Stimulated activated CD4-positive, alpha-beta T cell treated with anti-CD3 and anti-CD28 coated beads, Interleukin-2, amount 100 ng/mL, for 48 hours (primary cell): ENCODE data around the gene DHRS12.

ENCODE experiments used
- DNase-seq, 2 donors: peaks; one replicate each; pipeline ENCODE4 v3.0.0-alpha.2; 2020

DHRS12 gene

DNA sequence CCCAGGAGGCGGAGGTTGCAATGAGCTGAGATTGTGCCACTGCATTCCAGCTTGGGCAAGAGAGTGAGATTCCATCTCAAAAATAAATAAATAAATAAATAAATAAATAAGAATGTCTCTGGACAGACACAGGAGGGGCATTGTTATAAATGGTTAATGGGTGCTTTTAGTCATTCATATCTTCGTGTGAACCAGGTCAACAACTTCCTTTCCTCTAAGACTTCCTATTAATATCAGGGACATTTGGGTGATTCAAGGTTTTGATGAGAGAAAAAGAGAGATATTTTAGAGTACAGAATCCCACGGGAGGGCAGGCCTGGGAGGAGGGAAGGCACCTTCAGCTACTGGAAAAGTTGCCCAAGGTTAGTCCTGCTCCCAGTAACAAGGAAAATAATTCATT is 23.9 kb downstream of the DHRS12 start:
- DNase-seq = no peak

DNA sequence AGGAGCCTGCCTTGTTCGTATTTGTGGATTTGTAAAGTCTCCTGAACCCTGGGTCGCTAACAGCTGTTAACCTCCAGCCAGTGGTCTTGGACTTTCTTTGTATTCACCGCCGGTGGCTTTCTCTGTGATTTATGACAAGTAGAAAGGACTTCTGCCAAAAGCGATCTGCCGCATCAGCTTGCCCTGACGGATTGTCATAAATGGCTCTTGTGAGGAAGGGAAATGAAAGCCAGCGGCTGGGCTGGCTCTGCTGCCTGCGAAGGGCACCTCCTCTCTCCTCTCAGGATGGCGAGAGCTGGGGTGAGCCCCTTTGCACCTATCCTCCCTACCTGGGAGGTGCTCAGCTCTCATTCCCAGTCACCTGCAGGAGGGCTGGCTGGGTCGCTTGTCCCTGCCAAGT is 25.6 kb downstream of the DHRS12 start:
- no peak for DNase-seq

DNA sequence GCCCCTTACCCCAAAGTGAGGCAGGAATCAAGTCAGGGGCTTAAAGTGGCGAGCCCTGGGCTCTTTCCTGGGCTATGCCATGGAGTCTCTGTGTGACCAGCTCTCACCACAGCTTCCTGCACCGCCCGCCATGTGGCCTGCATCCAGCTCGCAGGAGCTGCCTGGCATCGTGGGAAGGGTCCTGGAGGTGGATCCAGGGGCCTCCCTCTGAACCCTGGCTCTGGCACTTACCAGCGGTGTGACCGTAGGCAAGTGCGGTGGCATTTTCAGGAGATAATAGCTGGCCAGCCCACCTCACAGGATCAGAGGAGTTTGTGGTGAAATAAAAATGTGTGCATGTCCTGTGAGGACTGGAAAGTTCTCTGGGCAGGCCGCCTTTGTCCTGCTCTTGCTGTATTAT is 26.0 kb downstream of the DHRS12 start:
- DNase-seq = no peak

DNA sequence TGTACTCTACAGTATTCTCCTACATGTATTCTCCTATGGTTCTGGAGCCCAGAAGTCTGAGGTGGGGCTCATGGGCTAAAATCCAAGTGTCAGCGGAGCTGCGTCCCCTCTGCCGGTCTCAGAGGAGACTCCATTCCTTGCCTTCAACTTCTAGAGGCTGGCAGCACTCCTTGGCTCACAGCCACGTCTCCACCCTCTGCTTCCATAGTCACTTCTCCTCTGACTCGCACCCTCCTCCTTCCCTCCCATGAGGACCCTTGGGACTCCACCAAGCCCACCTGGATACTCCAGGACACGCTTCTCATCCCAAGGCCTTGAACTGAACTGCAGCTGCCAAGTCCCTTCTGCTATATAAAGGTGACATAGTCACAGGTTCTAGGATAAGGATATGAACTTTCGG is 27.8 kb downstream of the DHRS12 start:
- DNase-seq = no peak

DNA sequence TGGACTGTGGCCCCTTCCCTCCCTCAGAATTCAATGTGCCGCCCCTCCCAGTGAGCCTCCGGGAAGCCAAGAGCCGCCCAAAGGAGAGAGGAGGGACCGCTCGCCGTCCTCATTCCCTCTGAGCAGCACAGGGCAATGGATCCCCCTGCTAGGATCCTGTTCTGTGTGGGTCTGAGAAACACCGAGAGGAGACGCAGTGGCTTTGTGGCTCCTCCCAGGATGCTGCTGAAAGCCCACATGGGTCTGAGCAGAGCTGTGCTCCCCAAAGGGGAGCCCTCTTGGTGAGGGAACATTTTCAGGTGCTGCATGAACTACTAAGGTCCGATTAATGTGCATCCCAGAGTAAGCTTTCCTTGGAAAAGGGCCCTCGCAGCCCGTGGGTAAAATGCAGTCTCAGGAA is 30.4 kb downstream of the DHRS12 start:
- DNase-seq = no peak

DNA sequence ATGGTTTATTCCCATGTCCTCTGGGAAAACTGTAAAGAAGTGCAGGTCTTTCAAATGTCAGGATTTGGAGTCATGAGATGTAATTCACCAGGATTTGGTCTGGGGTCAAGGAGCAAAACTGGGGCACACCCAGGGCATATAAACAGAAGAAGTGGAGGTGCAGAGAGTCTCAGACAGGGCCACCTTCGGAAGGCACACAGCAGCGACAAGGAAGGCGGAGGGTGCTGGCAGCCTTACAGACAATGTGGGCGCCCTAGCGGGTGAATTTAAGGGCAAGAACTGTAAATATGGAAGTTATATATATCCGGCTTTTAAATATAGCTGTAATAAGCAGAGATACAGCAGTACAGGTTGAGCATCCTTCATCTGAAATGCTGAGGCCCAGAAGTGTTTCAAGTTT is 31.2 kb downstream of the DHRS12 start:
- no peak for DNase-seq

DNA sequence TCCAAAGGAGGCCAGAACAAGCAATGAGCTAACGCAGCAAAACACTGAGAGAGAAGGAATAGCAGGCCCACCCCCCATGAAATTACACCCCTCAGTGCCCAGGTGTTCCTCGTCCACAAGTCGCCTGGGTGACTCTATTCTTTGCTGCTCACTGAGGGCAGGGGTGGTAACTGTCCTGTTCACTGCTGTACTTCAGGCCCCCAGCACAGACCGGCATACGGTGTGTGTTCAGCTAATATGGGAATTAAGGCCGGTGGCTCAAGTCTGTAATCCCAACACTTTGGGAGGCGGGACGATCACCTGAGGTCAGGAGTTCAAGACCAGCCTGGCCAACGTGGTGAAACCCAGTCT is 31.9 kb downstream of the DHRS12 start:
- DNase-seq = no peak

DNA sequence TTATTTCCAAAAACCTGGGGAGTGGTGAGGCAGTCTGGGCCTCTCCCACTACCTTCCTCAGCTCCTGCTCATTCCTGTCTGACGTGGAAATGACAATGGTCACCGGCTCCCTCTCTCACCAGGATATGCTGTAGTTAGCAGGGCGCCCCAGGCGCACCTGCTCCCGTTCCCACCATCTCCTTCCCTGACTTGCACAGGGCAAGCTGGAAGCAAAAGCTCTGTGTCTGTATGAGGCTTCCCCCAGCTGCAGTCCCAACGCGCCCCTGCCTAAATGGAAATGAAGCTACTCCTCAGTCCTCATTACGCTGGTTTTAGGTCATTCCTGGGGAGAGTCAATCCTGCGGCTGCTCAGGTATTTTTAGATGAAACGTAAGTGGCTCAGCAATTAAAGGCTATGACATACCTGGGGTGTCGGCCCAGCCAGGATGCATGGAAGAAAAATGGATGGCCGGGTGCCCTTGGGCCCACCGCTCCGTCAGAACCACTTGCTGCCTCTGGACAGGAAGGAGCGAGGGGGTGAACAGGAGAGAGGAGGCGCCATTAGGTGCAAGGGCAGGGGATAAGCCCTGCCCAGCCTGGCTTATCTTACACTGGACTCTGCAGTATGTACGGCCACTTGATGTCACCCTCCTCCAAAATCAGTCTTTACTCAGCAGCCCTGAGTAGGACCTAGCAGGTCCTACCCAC is 32.4 kb downstream of the DHRS12 start:
- no peak for DNase-seq

DNA sequence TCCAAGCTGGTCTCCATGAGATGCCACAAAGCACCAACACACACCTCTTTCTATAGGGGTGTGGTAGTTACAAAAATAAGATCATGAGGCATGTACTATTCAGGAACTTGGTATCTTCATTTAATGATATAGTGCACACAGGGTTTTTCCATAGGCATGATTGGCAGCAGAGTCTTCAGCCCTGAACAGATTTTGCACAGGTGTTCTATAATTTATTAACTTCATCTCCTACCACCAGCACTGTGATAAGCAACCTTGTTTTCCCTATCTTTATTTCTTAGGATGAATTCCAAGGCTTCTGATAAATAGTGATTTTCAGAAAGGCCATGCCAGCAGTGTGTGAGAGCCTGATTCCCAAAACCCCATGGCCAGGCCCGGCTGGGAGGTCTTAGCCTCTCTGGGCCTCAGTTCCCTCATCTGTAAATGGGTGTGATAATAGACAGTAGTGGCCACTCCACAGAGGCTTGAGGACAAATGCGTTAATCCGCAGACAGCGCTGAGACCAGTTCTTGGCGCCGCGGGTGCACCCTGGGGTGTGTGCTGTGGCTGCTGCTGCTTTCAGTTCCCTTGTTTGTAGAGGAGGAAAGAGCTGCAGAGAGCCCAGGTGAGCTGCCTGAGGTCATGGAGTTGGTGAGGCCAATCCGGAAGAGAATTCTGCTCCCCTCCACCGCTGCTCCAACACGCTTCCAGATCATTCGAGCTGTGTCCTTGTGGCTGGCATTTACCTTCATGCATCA is 33.1 kb downstream of the DHRS12 start:
- DNase-seq = no peak

DNA sequence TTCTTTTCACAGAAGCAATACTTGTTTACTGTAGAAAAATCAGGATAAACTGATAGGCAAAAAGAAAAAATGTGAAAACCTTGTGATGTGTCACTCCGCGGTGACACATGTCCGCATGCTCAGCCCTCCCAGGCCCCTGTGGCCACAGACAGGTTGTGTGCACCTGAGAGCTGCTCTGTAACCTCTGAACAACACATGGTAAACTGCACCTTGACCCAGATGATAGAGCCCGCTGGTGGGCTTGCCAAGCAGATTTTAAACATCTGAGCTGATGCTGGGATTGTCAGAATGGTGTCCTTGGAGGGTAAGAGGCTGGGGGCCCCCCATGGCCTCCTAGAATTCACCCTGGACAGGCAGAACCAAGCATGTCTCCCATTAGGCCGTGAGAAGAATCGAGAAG is 33.8 kb downstream of the DHRS12 start:
- DNase-seq = no peak

DNA sequence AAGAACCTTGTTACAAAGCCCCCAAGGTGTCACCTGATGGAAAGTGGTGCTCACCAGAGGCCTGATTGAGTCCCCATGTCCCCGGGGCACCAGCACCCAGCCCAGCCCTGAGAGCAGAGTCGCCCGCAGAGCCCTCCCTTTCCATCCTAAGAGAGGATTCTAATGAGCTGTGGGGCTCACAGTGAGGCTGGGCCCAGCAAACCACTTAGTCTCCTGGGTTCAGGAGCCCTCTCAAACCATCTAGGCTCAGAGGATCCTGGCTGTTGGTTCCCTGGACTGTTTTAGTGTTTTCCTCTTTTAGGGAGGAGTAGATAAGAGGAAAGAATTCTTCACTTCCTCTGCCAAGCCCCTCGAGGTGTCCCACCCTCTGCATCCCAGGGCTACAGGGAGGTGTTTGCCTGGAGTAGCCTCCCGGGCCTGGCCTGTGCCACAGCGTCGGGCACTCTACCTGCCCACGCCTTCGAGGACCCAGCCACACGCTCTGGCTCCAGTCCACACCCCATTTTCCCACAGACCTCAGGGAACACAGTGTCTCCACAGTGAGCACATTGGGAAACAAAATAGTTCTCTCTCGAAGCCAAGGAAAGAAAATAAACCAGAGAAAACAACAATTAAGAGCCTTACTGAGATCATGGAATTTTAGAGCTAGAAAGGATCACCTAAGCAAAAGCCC is 34.4 kb downstream of the DHRS12 start:
- DNase-seq = no peak

DNA sequence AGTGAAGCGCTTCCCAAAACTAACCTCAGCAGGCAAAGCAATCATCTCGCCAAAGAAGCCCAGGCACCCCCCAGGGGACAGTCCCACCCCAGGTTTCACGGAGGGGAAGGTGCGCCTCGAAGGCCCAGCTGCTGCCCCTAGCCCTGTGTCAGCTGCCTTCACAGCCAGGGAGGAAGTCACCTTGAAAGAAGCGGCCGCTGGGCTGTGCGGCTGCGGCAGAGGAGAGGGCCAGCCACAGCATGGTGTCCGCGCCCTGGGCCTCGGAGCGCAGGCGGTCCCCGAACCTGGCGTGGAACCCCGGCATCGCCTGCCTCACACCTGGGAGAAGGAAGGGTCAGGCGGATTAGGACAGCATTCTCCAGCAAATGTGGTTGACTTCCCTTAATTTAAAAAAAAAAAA is 35.0 kb downstream of the DHRS12 start:
- DNase-seq = no peak

DNA sequence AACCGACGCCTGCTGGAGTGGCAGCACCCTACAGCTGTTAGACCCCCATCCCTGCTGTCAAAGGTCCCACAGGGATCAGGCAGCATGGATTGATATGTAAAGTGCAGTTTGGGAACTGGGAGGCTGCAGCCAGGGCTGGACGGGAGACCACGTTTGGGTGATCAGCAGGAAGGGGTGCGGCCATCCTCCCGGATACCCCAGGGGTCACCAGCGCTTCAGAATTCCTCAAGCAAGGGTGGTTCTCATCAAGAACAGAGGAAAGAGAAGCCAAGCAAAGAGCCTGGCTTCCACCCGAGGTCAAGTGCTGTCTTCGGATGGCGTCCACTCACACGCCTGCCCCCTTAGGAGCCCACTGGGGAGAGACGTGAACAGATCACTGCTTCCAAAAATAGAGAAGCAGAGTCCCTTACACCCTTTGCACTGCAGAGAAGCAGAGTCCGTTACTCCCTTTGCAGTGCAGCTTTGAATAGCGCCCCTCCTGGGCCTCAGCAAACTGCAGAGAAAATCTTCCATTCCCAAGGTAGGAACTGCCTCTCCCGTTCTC is 35.5 kb downstream of the DHRS12 start:
- no peak for DNase-seq

DNA sequence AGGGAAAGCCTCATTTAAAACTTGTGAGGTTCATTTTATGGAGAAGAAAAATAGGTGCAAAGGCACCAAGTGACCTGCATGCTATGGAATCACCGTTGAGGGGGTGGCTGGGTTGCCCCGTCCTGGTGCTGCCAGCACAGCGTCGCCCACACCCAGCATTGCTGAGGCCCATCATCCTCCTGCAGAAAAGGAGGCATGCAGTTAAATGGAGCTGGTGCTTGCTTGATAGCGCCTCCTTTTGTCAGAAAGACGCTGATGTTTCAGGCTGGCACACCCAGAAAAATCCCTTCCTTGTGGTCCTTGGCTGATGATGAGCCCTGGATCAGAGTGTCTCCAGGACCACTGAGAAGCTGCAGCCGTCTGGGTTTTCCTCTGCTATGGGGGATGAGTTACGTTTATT is 36.9 kb downstream of the DHRS12 start:
- DNase-seq = no peak

DNA sequence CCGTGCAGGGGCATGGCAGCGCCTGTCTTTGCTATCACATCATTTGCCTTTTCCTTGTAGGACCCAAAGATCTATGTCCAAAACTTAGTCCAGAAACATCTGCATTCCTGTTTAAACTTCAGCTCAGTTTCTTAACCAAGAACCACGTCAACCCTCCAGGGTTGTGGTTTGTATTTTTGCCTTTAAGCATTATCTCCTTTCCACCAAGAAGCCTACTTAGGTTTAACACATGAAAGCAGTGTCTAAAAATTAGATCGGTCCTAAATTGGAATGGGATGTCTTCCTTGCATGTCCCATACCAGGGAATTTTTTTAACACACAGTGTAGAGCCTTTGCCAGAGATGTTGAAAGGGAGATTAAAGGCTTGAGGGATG is 38.8 kb downstream of the DHRS12 start:
- no peak for DNase-seq

DNA sequence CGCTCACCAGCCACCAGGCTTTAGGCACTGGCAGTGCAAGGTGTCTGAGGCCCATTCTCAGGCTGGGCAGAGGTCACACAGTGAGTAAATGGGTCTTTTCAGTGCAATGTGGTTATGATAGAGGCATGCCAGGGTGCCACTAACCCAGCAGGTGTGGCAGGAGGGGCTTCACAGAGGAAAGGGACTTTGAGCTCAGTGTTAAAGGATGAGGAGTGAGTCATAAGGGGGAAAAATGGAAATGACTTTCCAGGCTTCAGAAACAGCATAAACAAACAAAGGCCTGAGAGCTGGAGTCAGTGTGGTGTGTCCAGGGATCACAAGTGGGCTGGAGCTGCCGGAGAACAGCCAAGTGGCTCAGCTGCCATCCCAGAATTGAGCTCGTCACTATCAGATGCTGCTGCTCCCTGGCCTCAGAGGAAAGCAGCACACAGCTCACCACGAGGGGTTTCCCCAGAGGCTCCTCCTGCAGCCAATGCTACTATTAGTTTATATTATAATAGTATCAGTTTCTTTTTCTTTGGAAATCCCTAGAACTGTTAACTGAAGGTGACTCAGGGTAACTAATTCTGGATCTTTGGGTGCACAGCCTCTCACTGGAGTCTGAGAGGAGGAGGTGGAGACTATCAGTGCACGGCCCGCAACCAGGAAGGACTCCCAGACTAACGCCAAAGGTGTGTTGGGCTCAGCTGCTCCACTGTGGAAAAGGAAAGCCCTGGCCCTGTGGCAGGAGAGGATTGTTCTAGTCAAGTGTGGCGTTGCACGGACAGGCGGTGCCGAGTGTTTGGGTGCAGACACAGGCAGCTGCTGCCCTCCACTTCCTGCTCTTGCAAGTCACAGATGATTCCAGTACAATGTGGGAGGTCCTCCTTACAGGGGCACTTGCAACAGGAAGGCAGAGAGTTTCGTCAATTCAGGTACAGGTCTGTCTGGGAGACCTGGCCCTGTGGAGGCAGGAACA is 39.5 kb downstream of the DHRS12 start:
- DNase-seq = peak; percentile 50 to 54

DNA sequence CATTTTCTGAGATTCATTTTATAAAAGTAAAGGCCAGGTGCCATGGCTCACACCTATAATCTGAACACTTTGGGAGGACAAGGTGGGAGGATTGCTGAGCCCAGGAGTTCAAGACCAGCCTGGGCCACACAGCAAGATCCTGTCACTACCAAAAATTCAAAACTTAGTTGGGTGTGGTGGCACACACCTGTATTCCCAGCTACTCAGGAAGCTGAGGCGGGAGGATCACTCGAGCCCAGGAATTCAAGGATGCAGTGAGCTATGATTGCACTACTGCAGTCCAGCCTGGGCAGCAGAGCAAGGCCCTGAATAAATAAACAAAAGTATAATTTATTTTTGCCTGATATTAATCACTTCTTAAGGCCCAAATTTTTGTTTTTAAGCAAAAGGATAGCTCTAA is 40.5 kb downstream of the DHRS12 start:
- DNase-seq = no peak

DNA sequence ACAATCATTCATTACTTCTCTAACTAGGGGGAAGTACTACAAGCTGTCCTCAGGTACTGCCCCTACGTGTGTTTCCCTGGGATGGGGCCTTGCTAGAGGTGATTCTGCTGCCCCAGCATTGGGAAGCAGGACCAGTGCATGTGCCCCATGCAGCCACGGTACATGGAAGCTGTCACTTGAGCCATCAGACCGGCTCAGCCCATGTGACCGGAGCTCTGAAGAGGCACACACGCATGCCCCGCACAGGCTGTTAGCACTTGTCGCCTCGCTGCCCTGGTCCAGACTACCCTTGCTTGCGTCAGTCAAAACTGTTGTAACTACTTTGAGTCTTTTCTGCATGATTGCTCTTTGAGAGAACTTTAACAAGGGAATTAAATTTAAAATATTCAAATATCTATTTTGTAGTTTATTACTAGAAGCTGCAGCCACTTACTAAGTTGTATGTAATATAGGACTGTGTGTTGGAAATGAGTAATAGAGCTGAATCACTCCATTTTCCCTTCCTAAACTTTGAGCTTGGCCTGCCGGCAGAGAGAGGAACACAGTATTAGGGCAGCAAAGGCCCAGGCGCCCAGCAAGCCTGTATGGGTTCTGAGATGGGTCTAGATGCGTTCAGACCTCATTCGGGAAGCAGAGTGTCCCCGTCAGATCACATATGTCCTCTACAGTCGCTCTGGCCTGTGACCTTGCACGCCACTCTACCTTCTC is 42.2 kb downstream of the DHRS12 start:
- DNase-seq = no peak

DNA sequence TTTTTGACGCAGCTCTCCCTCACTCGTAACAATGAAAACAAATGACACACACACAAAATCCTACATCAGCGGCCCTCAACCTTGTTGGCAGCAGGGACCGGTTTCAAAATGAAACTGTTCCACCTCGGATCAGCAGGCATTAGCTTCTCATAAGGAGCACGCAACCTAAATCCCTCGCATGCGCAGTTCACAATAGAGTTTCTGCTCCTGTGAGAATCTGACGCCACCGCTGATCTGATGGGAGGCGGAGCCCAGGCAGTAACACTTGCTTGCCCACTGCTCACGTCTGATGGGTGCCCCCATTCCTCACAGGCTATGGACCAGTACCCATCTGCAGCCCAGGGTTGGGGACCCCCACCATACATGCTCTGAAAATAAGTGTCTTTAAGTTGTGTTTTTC is 43.4 kb downstream of the DHRS12 start:
- DNase-seq = no peak

DNA sequence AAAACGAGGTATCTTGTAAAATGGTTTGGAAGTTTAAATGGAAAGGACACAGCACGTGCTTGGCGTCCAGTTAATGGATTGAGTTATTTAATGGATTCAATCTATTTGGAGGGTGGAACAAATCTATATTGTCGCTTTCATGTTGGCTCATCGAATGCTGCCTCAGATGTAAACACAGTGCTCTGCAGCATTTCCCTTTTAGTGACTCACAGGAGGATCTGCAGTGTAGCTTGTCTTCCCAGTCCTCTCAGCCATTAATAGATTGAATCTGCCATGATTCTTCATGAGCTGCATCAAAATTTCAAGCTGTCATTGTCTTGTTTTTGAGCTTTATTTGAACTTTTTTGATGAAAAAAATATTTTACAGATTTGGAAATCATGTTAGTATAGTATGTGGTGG is 44.7 kb downstream of the DHRS12 start:
- no peak for DNase-seq

DNA sequence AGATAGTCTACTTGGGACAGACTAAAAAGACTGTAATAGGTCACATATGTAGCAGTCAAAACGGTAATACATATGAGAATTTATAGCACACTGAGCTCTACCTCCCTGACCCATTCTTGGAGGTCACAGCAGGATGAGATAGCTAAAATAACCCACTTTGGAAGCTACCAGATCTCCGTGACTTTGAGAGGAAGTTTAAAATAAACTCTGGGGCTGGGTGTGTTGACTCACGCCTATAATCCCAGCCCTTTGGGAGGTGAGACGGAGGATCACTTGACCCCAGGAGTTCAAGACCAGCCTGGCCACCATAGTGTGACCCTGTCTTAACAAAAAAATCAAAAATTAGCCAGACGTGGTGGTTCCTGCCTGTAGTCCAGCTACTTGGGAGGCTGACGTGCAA is 45.3 kb downstream of the DHRS12 start:
- DNase-seq = no peak

DNA sequence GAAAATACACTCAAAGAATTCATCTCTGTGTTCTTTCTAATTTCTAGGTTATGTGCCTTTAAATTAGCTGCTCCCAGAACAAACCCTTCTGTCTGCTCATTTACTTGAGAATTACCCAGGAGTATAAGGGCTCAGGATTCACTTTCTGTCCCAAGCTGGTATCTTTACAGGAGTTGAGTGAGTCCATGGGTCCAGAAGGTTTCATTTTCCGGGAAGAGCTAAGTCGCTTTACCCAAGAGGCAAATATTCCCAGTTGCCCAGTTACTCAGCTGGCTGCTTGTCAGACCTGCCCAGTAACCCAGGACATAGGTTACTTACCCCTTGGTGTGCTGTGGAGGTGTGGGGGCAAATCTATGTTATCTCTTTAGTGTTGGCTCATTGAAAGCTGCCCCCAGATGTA is 47.3 kb downstream of the DHRS12 start:
- DNase-seq = no peak
